CD4-positive, alpha-beta T cell treated with Interferon alpha-2 for 1 hour (primary cell): ENCODE data around the gene CMTM2.
"Not testable (repeated sequence)": the region's sequence is repeated elsewhere in the genome, so short reads cannot be mapped to it uniquely, and the experiment has no call there.

Source experiments
- DNase-seq, 2 donors: peaks; one replicate each; pipeline ENCODE4 v3.0.0-alpha.2; 2020 to 2022

CMTM2 gene

DNA sequence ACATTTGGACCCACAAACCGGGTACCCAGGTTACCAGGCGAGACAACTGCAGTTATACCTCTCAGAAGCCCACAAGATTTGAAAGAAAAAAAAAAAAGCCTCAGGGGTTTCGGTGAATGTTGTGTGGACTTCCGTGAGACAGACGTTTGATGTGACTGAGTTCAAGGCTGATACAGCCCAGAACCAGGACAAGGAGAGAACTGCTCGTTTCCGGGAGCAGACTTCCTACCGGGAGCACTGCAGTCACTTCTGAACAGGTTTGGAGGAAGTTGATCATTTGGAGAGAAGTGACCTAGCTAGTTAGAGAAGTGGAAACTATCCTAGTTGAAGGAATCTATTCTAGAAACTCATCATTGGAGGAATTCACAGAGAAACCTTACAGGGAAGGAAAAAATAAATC is 26.0 kb upstream of the CMTM2 start:
- peak; percentile 7 to 48 for DNase-seq

DNA sequence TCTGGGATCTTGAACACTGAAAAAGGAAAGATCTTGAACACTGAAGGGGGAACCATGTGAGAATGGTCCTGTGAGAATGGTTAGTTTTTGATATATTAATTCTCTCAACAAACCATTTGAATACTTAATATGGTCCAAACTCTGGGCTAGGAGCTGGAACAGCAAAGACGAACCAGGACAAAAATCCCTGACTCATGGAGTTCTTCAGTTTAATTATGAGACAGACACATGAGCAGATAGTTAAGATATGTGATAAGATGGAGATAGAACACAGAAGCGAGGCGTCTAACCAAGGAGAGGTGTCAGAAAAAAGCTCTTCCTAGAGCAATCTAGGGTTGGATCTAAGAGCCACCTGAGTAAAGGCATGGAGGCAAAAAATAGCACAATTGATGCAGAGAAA is 25.2 kb upstream of the CMTM2 start:
- no peak for DNase-seq

DNA sequence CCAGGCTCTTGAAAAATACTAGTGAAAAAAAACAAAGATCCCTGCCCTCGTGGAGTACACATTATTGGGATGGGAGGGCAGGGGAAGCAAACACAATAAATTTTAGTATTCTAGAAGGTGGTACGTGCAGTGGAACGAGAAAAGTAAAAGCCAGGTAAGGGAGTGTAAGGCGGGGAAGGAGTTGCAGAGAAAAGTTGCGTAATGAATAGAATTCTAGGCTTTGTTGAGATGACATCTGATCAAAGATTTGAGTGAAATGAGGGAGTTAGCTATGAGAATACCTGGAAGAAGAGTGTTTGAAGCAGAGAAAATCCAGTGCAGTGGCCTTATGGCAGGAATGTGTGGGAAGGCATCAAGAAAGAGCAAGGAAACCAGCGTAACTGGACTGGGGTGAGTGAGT is 24.8 kb upstream of the CMTM2 start:
- no peak for DNase-seq

DNA sequence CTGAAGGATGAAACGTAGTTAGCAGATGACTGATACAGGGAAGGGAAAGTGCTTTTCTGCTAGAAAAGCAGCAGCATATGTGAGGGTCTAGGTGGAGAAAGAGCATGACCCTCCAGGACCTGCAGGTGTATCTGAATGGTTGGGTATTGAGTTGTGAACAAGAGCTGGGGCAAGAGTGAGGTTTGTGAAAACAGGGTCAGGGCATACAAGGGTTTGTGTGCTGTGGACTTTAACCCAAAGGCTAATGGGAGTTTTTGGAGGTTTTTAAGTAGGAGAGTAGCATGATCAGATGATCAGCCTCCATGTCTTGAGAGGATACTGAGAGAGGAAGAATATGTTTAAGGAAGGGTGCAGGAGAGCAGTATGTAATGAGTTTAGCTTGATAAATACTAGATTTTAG is 19.2 kb upstream of the CMTM2 start:
- no peak for DNase-seq

DNA sequence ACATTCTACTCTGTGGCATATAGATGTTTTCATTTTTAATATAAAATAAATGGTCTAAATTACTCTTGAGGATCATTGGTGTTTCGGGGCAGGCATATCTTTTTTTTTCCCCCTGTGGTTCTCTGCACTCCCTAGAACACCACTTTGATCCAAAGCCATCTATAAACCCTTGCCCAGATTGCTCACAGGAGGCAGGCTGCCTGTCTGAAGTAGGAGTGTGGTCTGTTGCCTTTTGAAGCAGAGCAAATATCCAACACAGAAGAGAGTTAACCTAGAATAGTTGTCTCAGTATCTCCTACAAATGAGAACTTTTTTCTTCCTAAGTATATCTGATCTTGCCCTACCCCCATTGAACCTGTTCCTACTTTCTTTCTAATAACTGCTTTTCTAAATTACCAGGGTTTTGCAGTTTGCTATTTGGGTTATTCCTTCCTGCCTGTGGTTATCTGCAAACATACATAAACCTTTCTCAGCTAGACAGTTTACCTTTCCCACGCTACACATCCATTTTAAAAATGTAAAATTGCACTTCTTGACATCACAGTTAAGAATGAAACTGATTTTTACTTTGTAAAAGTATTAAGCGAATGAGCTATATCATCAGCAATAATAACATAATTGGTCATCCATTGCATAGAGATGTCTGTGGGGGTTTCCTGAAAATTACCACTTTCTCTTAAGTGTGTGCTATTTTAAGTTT is 17.7 kb upstream of the CMTM2 start:
- DNase-seq = peak in 1 of 2 donors; percentile 17

DNA sequence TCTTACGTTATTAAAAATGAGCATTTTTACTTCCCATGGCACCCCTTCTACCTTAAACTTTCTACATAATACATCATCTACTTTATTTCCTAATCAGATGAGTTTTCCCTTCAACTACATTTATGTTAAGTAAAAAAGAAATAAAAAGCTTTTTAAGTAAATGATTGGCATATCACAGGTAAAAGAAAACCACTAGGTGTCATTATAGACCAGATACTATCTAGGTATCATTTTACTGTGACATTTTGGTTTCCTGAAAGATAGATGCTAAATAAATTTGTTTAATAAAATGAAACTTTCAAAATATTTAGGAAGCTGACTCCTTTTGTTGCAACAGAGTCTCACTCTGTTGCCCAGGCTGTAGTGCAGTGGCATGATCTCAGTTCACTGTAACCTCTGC is 16.9 kb upstream of the CMTM2 start:
- peak in 1 of 2 donors; percentile 48 for DNase-seq

DNA sequence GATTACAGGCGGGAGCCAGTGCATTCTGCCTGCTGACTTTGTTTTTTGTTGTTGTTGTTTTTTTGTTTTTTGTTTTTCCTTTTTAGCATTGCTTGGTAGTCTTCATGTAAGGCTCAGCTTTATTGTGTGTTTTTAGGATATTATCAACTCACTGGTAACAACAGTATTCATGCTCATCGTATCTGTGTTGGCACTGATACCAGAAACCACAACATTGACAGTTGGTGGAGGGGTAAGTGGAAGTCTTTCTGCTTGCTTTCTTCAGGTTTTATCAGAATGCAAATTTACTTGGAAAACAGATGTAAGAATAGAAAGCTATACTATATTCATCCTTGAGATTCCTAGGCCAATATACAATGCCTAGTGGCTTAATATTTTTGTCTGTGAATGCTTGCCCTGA is 16.3 kb upstream of the CMTM2 start:
- no peak for DNase-seq

DNA sequence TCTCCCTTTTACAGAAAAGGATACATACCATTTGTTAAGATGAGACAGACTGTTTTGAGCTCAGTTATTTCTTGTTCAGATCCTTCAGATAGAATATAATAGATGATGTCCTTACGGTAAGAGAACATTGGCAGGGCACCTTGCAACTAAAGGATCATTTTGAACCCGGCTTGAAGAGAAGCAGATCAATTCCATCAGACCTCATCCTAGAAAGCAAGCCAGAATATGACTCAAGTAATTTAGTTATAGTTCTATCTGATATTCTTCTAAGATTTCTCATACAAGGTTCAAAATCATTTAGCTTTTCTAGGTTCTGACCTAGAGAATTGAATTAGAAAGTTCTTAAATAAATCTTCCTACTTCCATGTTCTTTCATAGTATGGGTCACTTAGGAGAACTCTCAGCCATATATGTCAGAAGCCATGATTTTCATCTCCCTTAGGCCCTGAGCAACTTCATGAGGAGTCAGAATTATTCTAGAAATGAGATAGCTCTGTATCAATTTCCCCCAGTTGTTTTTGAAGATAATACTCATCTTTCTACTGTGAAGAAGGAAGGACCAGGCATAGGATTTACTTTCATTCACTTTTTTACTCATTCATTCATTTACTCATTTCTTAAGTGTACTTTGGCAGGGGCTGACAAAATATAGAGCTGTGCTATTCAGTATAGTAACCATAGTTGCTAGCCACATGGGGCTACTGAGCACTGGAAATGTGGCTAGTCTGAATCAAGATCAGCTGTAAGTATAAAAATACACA is 15.5 kb upstream of the CMTM2 start:
- no peak for DNase-seq

DNA sequence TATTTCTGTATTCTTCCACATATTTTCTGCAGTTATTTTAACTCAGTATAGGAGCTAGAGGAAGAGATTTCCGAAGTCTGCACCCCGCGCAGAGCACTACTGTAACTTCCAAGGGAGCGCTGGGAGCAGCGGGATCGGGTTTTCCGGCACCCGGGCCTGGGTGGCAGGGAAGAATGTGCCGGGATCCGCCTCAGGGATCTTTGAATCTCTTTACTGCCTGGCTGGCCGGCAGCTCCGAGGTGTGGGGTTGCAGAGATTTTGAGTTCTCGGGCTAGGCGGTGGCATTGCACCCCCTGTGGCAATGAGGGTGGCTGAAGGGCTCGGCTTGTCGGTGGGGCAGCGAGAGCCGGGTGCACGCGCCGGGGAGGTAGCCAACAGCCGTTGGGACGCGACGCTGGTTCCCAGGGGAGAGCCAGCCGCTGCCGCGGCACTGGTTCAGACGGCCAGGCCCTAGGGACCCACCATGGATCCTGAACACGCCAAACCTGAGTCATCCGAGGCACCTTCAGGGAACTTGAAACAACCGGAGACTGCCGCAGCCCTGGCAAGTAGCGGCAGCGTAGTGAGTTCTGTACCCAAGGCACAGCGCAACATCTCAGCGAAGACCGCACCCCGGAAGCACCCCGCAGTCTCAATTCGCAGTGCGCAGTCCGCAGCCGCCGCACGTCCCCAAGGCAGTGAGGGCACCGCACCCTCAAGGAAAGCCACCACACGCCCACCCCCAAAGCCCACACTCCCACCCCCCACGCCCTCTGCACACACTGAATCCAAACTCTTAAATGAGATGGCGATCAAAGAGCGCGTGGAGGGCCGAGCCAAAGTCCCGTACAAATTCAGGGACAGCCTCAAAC is 13.0 kb upstream of the CMTM2 start, which contains the start of gene CMTM1:
TSS of gene CMTM1 (plus strand) at position 389 of the 851 bp plus-strand sequence. CDS start at position 464, 75 bp downstream.
- DNase-seq = no peak

DNA sequence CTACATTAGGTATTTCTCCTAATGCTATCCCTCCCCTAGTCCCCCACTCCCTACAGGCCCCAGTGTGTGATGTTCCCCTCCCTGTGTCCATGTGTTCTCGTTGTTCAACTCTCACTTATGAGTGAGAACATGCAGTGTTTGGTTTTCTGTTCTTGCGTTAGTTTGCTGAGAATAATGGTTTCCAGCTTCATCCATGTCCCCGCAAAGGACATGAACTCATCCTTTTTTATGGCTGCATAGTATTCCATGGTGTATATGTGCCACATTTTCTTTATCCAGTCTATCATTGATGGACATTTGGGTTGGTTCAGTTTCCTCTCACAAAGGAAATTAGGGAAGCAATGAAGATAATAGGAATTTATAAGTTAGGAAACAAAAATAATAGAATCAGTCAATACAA is 12.0 kb upstream of the CMTM2 start:
- DNase-seq = not testable (repeated sequence)

DNA sequence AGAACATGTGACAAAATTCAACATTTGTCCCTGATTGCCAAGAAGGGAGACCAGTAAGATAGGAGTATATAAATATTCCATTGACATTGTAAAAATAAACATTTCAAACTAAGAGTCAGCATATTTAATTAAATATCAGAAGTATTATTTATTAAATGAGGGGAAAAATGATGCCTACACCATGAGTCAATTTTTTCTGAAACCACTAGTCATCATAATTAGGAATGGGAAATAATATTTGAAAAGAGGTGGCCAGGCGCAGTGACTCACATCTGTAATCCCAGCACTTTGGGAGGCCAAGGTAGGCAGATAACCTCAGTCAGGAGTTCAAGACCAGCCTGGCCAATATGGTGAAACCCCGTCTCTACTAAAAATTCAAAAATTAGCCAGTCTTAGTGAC is 10.9 kb upstream of the CMTM2 start:
- DNase-seq = no peak

DNA sequence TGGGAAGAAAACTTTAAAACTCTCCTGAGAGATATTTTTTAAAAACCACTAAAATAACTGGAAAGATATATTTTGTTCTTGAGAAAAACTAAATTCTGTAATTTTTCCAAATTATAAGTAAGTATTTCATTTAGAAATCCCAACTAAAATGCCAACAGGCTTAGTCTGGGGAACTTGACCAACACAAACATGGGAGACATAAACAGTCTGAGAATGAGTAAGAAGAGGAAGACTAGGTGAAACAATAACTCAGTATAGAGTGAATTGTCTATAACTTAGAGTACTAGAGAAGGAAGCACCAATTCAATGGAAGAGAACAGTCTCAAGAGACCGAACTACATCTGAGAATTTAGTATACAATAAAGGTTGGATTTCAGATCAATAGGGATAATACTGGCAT is 10.1 kb upstream of the CMTM2 start:
- DNase-seq = no peak

DNA sequence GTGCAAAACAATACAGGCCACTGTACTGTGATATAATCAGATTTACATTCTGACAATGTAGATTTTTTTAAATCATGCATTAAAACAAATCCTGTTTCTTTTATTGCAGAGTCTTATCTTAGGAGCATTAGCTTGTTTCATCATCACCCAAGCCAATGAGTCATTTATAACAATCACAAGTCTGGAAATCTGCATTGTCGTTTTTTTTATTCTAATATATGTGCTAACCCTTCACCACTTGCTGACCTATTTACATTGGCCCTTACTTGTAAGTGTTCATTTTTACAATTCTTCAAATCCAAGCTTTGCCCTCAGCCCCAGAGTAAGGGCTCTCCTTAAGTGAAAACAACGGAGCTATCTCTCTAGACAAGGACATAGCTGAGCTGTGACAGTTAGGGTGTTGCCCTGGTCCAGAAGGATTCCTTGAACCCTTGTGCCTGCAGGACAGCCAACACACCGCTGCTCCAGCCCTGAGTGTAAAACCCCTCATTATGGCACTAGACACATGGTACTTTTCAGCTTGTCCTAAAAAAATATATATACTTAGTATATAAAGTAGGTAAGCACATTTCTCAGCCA is 9.3 kb upstream of the CMTM2 start:
- no peak for DNase-seq

DNA sequence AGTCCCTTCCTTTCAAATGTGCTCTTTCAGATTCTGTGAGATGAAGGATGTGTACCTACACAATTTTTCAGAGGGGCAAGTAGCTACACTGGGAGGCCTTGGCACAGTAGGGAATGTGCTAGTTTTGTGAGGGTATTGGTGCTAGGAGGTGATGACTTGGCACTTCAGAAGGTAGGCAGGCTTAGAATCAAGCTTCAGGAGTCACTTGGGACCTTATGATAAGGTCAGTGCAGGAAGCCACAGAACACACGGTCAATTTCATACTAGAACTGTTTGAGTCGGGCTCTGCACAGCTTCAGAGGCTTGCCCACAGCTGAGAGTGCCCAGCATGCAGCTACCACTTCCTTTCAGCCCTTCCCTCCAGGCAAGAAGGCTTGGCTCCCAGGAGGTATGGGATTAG is 6.9 kb upstream of the CMTM2 start:
- no peak for DNase-seq

DNA sequence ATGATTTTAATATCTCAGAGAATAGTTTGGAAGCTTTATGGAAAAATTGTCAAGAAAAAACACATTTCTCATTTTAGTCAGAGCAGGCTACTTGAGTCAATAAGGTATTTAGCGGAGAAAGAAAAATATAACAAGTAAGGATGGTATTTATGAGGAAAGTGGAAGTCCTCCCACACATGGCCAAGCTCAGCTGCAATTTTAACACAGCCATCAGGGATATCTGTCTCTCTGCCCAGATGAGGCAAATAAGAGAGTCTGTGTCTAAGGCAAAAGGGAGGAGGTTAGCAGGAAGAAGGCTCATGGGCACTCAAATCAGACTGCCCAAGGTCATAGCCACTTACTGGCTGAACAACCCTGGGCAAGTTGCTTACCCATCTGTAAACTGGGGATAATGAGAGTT is 5.2 kb upstream of the CMTM2 start:
- DNase-seq = no peak

DNA sequence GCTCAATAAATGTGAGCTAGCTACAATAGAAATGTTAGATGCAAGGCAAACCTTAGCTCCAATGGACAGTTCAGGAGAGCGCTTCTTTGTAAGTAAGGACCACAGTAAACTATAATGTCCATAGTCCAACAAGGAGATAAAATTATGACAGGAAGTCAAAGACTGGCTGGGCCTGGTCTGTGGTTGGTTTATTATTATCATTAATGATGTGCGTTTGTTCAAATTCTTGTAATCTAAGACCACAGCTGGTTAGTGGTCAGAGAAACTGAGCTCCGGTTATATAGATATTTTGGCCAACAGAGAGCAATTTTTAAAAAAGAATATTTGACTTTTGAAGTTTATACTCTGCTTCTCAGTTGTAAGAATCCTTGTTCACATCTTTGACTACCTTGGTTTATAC is 4.7 kb upstream of the CMTM2 start:
- no peak for DNase-seq

DNA sequence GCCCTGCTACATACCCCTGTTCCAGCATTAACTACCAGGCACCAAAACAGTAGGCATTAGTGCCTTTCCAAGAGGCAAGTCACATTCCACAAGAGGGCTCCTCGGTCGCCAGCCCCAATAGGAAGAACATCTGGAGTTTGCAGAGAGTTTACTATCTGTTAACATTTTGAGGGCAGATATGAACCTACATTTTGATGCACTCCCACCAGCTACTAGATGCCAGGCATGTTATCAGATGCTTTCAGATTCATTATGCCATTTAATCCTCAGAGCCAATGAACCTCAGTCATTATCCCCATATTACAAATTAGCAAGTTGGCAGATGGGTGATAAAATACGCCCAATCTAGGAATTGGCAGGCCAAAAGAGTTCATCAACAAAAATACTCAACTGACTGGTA is 4.2 kb upstream of the CMTM2 start:
- no peak for DNase-seq

DNA sequence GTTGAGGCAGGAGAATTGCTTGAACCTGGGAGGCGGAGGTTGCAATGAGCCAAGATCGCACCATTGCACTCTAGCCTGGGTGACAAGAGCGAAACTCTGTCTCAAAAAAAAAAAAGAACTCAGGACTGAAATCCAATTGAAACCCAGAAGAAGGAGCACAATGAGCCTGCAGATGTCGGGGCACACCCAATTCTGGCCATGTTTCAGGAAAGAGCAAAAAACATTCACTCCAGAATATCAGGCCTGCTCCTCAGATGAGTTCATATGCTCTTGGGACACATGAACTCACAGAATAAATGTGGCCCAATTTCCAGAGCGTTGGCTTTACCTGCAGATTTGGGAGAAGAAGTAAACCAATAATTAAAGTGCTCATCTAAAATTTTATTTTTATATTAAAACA is 3.0 kb upstream of the CMTM2 start:
- DNase-seq = no peak

DNA sequence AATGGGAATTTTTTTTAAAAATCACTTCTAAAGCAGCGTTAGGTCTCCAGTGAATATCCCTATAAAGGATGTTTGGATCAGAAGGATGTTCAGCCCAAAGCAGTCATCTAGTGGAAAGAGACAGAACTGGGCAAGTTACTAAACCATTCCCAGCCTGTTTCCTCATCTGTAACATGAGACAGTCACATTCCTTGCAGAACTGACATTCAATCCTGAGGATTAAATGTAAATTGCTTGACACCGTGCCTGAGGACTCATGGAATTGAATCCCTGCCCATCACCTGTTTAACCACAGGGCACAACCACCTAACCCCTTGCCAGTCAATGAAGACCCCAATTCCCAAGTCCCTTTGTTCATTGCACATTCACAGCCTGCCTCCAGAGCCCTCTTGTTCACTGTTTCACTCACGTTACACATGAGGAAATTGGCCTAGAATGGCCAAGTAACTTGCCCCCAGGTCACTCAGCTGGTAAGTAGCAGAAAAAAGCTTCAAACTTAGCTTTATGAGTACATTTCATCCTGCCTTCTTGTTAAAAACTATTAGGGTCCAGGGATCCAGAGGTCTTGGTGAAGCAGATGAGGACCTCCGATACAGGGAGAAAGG is 1.4 kb downstream of the CMTM2 start:
- DNase-seq = no peak

DNA sequence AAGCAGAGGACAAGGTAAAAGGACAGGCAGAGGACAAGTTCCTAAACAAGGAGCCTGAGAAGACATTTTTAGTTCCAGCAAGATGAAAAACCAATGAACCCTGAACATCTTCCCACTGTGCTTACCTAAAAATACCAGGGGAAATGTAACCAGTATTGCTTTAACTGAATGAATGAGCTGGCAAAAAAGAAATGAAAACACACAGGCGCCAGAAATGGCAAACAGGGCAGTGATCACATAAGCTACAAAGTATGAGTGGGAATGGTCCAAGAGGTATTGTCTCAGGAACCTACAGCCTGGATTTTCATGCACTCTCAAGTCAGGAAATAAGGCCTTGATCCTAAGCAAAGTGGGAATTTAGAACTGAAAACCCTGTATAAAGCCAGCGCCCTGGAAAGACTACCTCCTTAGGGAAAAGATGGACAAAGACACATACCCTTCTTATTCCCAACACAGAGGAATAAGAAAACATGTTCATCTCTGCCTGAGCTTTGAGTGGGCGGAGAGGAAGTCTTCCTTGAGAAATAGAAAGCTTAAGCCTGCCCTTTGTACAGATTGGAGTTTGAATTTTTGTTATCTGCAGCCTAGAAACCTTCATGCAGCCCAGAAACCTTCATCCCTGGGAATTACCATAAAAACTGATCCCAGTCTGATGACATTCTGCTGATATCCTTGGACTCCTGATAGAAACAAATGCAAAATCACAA is 2.1 kb downstream of the CMTM2 start:
- DNase-seq = no peak

DNA sequence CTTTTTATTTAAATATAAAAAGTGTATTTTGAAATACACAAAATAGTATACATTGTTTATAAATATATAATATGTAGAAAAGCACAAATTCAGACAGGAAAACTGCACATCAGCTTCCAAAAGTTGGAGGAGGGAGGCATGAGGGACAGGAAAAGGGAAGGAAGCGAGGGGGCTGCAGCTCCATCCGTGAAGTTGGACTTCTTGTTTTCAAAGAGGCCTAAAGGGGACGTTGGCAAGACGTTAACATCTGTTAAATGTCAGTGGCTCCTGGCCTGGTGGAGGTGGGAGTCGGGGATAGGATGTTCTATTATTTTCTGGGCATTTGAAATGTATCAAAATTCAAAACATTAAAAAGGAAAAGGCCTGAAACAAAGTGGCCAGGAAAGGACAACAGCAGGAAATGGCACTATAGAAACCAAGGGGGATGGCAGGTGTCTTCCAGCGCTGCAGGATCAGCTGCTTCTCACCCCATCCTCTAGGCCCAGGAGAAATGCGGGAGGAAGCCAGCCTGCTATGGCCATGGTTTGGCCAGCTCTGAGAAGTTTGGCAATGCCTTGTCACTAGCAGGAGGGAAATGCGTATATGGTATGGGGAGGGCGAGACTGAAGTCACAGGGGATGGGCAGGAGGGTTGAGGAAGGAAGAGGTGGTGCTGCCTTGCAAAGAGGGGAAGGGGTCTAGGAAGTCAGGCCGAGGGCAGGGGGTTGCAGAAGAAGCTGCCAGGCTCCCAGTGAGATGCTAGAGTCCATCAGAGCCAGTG is 6.4 kb downstream of the CMTM2 start:
- DNase-seq = no peak
